ENCODE results near the gene GINM1.

GINM1 gene

DNA sequence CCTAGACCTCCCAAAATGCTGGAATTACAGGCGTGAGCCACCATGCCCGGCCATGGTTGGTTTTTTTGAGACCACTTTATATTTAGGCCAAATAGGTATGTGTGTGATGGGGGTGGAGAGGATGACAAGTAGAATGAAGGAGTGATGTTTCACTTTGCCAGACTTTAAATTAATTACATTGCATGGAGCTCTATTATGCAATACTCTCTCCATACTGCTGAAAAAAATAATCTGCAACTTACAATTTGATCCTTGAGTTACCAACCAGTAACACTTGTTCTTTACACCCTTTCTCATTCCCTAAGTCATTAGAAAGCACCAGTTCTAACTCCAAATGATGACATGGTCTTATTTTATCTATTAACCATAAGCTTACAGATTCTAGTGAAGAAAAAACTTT is 26.8 kb downstream of the GINM1 start:
- Histone ChIP-seq H3K27me3 (ENCODE audit: control insufficient read depth, insufficient read depth, low read length, poor library complexity, severe bottlenecking) (no peaks in the 10 kb centered on the region), H3K9me3 (ENCODE audit: control insufficient read depth, low read length) (no peaks in the 10 kb centered on the region), H3K4me1 (ENCODE audit: control insufficient read depth, insufficient read depth, low read length) (no peaks in the 10 kb centered on the region), H3K4me3 (ENCODE audit: insufficient read depth, low read depth, low read length) (no peak overlapping the region), H3K36me3 (ENCODE audit: control insufficient read depth, insufficient read depth, low read length) (peaks cover 18% of the 10 kb centered on the region), H3K27ac (ENCODE audit: insufficient read depth, low read depth, low read length, poor library complexity, severe bottlenecking) (no peak overlapping the region)
- WGBS, 2 experiments, result 69 to 100% methylated on average over 2 of the region's 2 CpGs

DNA sequence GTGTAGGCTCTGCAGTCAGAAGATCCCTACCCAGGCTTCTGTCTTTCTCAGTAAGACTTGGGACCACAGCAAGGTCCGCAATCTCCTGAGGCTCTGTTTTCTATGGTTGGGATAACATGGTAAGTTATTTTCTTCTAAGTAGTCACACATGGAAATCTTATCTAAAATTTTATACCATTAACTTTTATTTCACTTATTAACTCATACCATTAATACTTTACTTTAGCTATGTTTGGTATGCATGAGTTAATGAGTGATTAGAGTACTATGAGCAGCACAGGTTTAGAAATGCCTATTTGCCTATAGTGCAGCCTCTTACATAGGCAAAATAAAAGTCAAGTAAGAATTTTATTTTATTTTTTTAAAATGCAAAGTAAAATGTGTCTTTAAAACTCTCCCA is 27.2 kb downstream of the GINM1 start:
- H3K36me3 ChIP-seq (ENCODE audit: control insufficient read depth, insufficient read depth, low read length), result peaks cover 18% of the 10 kb centered on the region
- WGBS, 2 experiments, result 100% methylated on average over 1 of the region's 1 CpG; no CpG with 5 or more reads in 1 of the 2 experiments
- H3K27me3 ChIP-seq (ENCODE audit: control insufficient read depth, insufficient read depth, low read length, poor library complexity, severe bottlenecking), result no peaks in the 10 kb centered on the region
- H3K4me3 ChIP-seq (ENCODE audit: insufficient read depth, low read depth, low read length), result no peak overlapping the region
- H3K4me1 ChIP-seq (ENCODE audit: control insufficient read depth, insufficient read depth, low read length), result no peaks in the 10 kb centered on the region
- no peak overlapping the region for H3K27ac ChIP-seq (ENCODE audit: insufficient read depth, low read depth, low read length, poor library complexity, severe bottlenecking)
- no peaks in the 10 kb centered on the region for H3K9me3 ChIP-seq (ENCODE audit: control insufficient read depth, low read length)

DNA sequence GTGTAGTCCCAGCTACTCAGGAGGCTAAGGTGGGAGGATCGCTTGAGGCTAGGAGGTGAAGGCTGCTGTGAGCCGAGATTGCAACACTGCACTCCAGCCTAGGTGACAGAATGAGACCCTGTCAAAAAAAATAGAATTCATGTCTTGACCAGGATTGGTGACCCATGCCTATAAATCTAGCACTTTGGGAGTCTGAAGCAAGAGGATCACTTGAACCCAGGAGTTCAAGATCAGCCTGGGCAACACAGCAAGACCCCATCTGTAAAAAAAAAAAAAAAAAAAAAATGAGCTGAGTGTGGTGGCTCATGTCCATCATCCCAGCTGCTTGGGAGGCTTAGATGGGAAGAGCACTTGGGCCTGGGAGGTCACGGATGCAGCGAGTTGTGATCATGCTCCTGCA is 34.3 kb downstream of the GINM1 start:
- no peaks in the 10 kb centered on the region for H3K27me3 ChIP-seq (ENCODE audit: control insufficient read depth, insufficient read depth, low read length, poor library complexity, severe bottlenecking)
- no peaks in the 10 kb centered on the region for H3K4me1 ChIP-seq (ENCODE audit: control insufficient read depth, insufficient read depth, low read length)
- H3K4me3 ChIP-seq (ENCODE audit: insufficient read depth, low read depth, low read length), result no peak overlapping the region
- WGBS, 2 experiments, result 94 to 98% methylated on average over 4 of the region's 4 CpGs
- H3K36me3 ChIP-seq (ENCODE audit: control insufficient read depth, insufficient read depth, low read length), result no peaks in the 10 kb centered on the region
- H3K9me3 ChIP-seq (ENCODE audit: control insufficient read depth, low read length), result no peaks in the 10 kb centered on the region
- H3K27ac ChIP-seq (ENCODE audit: insufficient read depth, low read depth, low read length, poor library complexity, severe bottlenecking), result no peak overlapping the region

DNA sequence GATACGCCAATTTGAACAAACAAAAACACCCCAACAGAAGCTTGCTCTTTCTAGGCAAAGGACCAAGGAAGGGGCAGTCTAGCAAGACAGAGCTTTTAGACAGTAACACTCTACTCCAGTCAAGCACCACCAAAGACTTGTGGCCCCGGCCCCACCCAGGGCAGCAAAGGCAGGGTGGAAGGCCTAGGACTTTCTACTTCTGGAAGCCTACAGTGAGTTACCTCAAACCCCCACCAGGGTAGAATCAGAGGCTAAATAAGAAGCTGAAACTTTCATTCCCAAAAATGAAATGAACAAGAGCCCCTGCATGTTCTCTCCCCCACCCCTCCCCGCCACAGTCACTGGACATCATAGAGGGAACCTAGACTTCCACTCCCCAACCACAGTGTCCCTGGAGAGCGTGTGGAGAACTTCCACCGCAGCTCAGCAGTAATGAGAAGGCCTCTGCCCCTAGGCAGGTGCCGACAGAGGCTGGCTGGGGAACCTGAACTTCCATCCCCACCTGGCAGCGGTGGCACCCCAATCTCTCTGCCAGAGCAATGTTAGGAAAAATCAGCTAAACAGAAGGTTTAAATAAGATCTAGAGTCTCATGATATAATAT is 42.3 kb downstream of the GINM1 start:
- Histone ChIP-seq H3K9me3 (ENCODE audit: control insufficient read depth, low read length) (no peaks in the 10 kb centered on the region), H3K27ac (ENCODE audit: insufficient read depth, low read depth, low read length, poor library complexity, severe bottlenecking) (no peak overlapping the region), H3K4me1 (ENCODE audit: control insufficient read depth, insufficient read depth, low read length) (no peaks in the 10 kb centered on the region), H3K4me3 (ENCODE audit: insufficient read depth, low read depth, low read length) (no peak overlapping the region), H3K27me3 (ENCODE audit: control insufficient read depth, insufficient read depth, low read length, poor library complexity, severe bottlenecking) (no peaks in the 10 kb centered on the region), H3K36me3 (ENCODE audit: control insufficient read depth, insufficient read depth, low read length) (no peaks in the 10 kb centered on the region)
- 93 to 95% methylated on average over 6 to 7 of the region's 7 CpGs for WGBS, 2 experiments

DNA sequence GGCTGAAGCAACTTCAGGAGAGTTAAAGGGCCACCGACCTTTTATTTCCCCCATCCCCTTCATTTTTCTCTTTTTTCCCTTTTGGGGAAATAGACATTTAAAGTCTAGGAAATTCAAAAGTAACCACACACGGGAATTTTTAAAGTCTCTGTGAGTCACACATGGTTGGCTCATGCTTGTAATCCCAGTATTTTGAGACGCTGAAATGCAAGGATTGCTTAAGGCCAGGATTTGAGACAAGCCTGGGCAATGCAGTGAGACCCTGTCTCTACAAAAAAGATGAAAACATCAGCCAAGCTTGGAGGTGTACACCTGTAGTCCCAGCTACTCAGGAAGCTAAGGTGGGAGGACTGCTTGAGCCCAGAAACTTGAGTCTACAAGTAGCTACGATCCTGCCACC is 48.2 kb downstream of the GINM1 start:
- no peaks in the 10 kb centered on the region for H3K4me1 ChIP-seq (ENCODE audit: control insufficient read depth, insufficient read depth, low read length)
- H3K27ac ChIP-seq (ENCODE audit: insufficient read depth, low read depth, low read length, poor library complexity, severe bottlenecking), result no peak overlapping the region
- no peaks in the 10 kb centered on the region for H3K36me3 ChIP-seq (ENCODE audit: control insufficient read depth, insufficient read depth, low read length)
- WGBS, 2 experiments, result 84 to 86% methylated on average over 4 of the region's 4 CpGs
- no peaks in the 10 kb centered on the region for H3K27me3 ChIP-seq (ENCODE audit: control insufficient read depth, insufficient read depth, low read length, poor library complexity, severe bottlenecking)
- no peak overlapping the region for H3K4me3 ChIP-seq (ENCODE audit: insufficient read depth, low read depth, low read length)
- H3K9me3 ChIP-seq (ENCODE audit: control insufficient read depth, low read length), result no peaks in the 10 kb centered on the region

DNA sequence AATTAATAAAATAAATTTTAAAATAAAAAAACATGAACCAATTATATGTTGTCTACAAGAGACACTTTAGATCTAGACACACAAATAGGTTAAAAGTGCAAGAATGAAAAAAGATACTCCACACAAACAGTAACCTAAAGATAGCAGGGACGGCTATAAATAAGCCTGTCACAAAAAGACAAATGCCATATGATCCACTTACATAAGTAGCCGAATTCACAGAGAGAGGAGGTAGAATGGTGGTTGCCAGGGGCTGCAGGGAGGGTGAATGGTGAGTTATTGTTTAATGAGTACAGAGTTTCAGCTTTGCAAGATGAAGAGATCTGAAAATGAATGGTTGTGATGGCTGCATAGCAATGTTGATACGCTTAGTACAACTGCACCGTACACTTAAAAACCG is 49.6 kb downstream of the GINM1 start:
- no peaks in the 10 kb centered on the region for H3K27me3 ChIP-seq (ENCODE audit: control insufficient read depth, insufficient read depth, low read length, poor library complexity, severe bottlenecking)
- no peak overlapping the region for H3K27ac ChIP-seq (ENCODE audit: insufficient read depth, low read depth, low read length, poor library complexity, severe bottlenecking)
- WGBS, 2 experiments, result 92 to 100% methylated on average over 1 to 5 of the region's 5 CpGs
- H3K9me3 ChIP-seq (ENCODE audit: control insufficient read depth, low read length), result no peaks in the 10 kb centered on the region
- no peak overlapping the region for H3K4me3 ChIP-seq (ENCODE audit: insufficient read depth, low read depth, low read length)
- H3K4me1 ChIP-seq (ENCODE audit: control insufficient read depth, insufficient read depth, low read length), result no peaks in the 10 kb centered on the region
- no peaks in the 10 kb centered on the region for H3K36me3 ChIP-seq (ENCODE audit: control insufficient read depth, insufficient read depth, low read length)

DNA sequence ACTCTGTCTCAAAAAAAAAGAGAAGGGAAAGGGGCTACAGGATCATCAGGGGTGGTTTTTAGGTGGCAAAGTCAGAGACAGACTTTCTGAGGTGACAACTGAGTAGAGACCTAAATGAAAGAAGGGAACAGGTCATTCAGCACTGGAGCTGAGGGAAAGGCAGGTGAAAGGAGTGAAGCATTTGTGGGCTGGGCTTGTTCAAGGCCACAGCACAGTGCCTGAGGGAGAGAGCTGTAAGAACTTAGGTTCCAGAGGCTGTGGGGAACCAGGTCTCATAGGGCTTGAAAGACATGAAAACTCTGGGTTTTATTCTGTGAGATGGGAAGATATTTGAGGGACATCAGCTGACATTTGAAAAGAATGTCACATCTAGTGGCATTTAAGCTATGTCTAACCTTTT is 61.5 kb downstream of the GINM1 start:
- Histone ChIP-seq H3K27me3 (ENCODE audit: control insufficient read depth, insufficient read depth, low read length, poor library complexity, severe bottlenecking) (no peaks in the 10 kb centered on the region), H3K4me1 (ENCODE audit: control insufficient read depth, insufficient read depth, low read length) (no peaks in the 10 kb centered on the region), H3K36me3 (ENCODE audit: control insufficient read depth, insufficient read depth, low read length) (no peaks in the 10 kb centered on the region)

DNA sequence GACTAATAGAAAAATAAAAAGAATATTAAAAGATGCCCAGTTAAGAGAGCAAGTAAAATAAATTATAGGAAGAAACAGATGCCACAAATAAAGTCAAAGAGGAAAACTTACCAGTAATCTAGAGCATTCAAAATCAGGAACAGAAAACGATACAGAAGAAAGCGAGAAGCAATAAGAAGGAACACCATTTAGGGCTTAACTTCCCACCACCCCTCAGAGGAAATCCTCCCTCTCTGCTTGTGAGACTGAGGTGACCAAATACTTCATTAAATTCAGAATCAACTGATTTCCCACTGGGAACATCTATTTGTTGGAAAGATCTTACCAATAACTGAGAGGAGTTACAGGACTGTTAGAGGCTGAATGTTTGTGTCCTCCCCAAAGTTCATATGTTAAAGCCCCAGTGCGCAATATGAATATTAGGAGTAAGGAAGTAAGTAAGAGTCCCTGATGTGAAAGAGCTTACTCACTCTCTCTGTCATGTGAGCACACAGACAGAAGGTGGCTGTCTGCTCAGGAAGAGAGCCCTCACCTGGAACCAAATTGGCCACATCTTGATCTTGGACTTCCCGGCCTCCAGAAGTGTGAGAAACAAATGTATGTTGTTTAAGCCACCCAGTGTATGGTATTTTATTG is 62.8 kb downstream of the GINM1 start:
- Histone ChIP-seq H3K36me3 (ENCODE audit: control insufficient read depth, insufficient read depth, low read length) (no peaks in the 10 kb centered on the region), H3K9me3 (ENCODE audit: control insufficient read depth, low read length) (no peaks in the 10 kb centered on the region), H3K27me3 (ENCODE audit: control insufficient read depth, insufficient read depth, low read length, poor library complexity, severe bottlenecking) (no peaks in the 10 kb centered on the region), H3K4me1 (ENCODE audit: control insufficient read depth, insufficient read depth, low read length) (no peaks in the 10 kb centered on the region), H3K27ac (ENCODE audit: insufficient read depth, low read depth, low read length, poor library complexity, severe bottlenecking) (no peak overlapping the region), H3K4me3 (ENCODE audit: insufficient read depth, low read depth, low read length) (no peak overlapping the region)
- WGBS, 2 experiments, result 95 to 97% methylated on average over 4 of the region's 4 CpGs

More for the DNA sequence above, 61.5 kb downstream of the GINM1 start:
- Histone ChIP-seq H3K4me3 (ENCODE audit: insufficient read depth, low read depth, low read length) (no peak overlapping the region), H3K9me3 (ENCODE audit: control insufficient read depth, low read length) (no peaks in the 10 kb centered on the region), H3K27ac (ENCODE audit: insufficient read depth, low read depth, low read length, poor library complexity, severe bottlenecking) (no peak overlapping the region)

DNA sequence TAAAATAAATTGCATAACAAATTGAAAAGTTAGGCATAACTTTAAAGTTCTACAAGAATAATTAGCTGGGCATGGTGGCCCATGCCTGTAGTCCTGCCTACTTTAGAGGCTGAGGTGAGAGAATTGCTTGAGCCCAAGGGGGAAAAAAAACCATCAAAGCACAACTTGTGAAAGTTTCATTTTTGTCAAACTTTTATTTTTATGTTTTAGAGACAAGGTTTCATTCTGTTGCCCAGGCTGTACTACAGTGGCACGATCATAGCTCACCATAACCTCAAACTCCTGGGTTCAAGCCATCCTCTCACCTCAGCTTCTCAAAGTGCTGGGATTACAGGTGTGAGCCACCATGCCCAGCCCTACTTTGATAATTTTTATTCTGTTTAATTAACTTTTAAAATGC is 68.1 kb downstream of the GINM1 start:
- no peaks in the 10 kb centered on the region for H3K27me3 ChIP-seq (ENCODE audit: control insufficient read depth, insufficient read depth, low read length, poor library complexity, severe bottlenecking)
- no peaks in the 10 kb centered on the region for H3K4me1 ChIP-seq (ENCODE audit: control insufficient read depth, insufficient read depth, low read length)
- WGBS, 2 experiments, result 85 to 87% methylated on average over 1 of the region's 1 CpG
- H3K36me3 ChIP-seq (ENCODE audit: control insufficient read depth, insufficient read depth, low read length), result no peaks in the 10 kb centered on the region
- no peaks in the 10 kb centered on the region for H3K9me3 ChIP-seq (ENCODE audit: control insufficient read depth, low read length)
- H3K4me3 ChIP-seq (ENCODE audit: insufficient read depth, low read depth, low read length), result no peak overlapping the region
- H3K27ac ChIP-seq (ENCODE audit: insufficient read depth, low read depth, low read length, poor library complexity, severe bottlenecking), result no peak overlapping the region

DNA sequence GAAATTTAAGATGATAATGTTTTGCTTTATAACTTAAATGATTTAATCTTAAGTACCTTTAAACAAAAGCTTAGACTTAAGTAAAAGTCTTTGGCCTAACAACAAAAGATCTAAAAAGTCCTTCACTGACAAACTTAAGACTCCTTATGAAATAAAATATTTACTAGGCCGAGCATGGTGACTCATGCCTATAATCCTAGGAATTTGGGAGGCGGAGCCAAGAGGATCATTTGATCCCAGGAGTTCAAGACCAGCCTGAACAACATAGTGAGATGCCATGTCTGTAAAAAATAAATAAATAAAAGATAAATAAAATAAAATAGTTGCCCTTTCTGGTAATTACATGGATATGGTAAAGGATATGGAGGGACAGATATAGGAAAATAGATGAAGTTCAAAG is 69.9 kb downstream of the GINM1 start:
- 90 to 96% methylated on average over 2 of the region's 2 CpGs for WGBS, 2 experiments
- Histone ChIP-seq H3K4me1 (ENCODE audit: control insufficient read depth, insufficient read depth, low read length) (no peaks in the 10 kb centered on the region), H3K27me3 (ENCODE audit: control insufficient read depth, insufficient read depth, low read length, poor library complexity, severe bottlenecking) (no peaks in the 10 kb centered on the region), H3K27ac (ENCODE audit: insufficient read depth, low read depth, low read length, poor library complexity, severe bottlenecking) (no peak overlapping the region), H3K4me3 (ENCODE audit: insufficient read depth, low read depth, low read length) (no peak overlapping the region), H3K9me3 (ENCODE audit: control insufficient read depth, low read length) (no peaks in the 10 kb centered on the region), H3K36me3 (ENCODE audit: control insufficient read depth, insufficient read depth, low read length) (no peaks in the 10 kb centered on the region)
